Osteoblast (primary cell): ENCODE measurements around the gene TNNI2. TPM values are rescaled to one million over a fixed set of nuclear protein-coding genes. Genes with fewer than 3 reads are reported as not detected.

ENCODE experiments used
- DNase-seq: peaks from one replicate; pipeline ENCODE4 v3.0.0; 2011; ENCODE audit warnings: low spot score, mixed read lengths; ENCODE audit not compliant: insufficient read length; ENCODE audit errors: missing footprints
- H2AFZ ChIP-seq: 2 replicates; pipeline ENCODE4 v1.6.0; 2011; ENCODE audit warnings: mild to moderate bottlenecking, low read length
- H3K27ac ChIP-seq: 2 replicates; pipeline ENCODE4 v1.5.1; 2011; ENCODE audit warnings: mild to moderate bottlenecking, low read depth, low read length, moderate library complexity
- H3K27me3 ChIP-seq: 2 replicates; pipeline ENCODE4 v1.6.0; 2012; ENCODE audit warnings: mild to moderate bottlenecking, control low read depth, inconsistent platforms, low read length, moderate library complexity; ENCODE audit not compliant: insufficient read depth
- H3K36me3 ChIP-seq: 2 replicates; pipeline ENCODE4 v1.5.1; 2011; ENCODE audit warnings: mild to moderate bottlenecking, low read length, control low read depth, moderate library complexity; ENCODE audit not compliant: insufficient read depth
- H3K4me1 ChIP-seq: 2 replicates; pipeline ENCODE4 v1.5.1; 2011; ENCODE audit warnings: mild to moderate bottlenecking, low read length, control low read depth, moderate library complexity; ENCODE audit not compliant: insufficient read depth
- H3K4me2 ChIP-seq: 2 replicates; pipeline ENCODE4 v1.6.0; 2011; ENCODE audit warnings: mild to moderate bottlenecking, low read length; ENCODE audit not compliant: insufficient read depth
- H3K4me3 ChIP-seq: fragments of 200-600 bp; sonication (generic); 3 replicates; pipeline ENCODE4 v1.5.1; 2012; ENCODE audit warnings: mild to moderate bottlenecking, low read length, inconsistent platforms; ENCODE audit not compliant: insufficient read depth
- H3K79me2 ChIP-seq: 2 replicates; pipeline ENCODE4 v1.6.0; 2012; ENCODE audit warnings: mild to moderate bottlenecking, low read length, control low read depth, inconsistent platforms; ENCODE audit not compliant: insufficient read depth
- H3K9me3 ChIP-seq: 2 replicates; pipeline ENCODE4 v1.5.1; 2011; ENCODE audit warnings: low read depth, low read length, control low read depth
- H4K20me1 ChIP-seq: 2 replicates; pipeline ENCODE4 v1.6.0; 2012; ENCODE audit warnings: mild to moderate bottlenecking, low read length, control low read depth; ENCODE audit not compliant: insufficient read depth
- CTCF ChIP-seq: IDR thresholded peaks from 2 replicates; pipeline ENCODE4 v1.5.1; 2011; ENCODE audit warnings: mild to moderate bottlenecking, low read depth, low read length, moderate library complexity; ENCODE audit errors: extremely low read depth
- total RNA-seq: library from RNA; depleted of rRNA; stranded (reverse); fragments of >200 nt; gene quantifications from 2 replicates; pipeline ENCODE4 v1.2.3, GENCODE V29; 2012

TNNI2 gene
- total RNA-seq, 1 donor, result not detected

GRCh38 chr11:1834779-1835670, 3.8 kb upstream of the TNNI2 start, which contains the start of gene SYT8:
SYT8 (plus strand) TSS chr11:1834990; CDS start chr11:1835106, 116 bp downstream.
- Histone ChIP-seq H3K36me3 (no peaks in the 10 kb centered on the region), H3K27me3 (no peaks in the 10 kb centered on the region), H3K4me3 (no peak within 1 kb of the TSS), H4K20me1 (no peaks in the 10 kb centered on the region), H3K27ac (no peak within 1 kb of the TSS), H2AFZ (no peak within 1 kb of the TSS), H3K4me2 (no peak within 1 kb of the TSS), H3K4me1 (peaks cover 6% of the 10 kb centered on the region), H3K9me3 (no peaks in the 10 kb centered on the region), H3K79me2 (no peaks in the 10 kb centered on the region)
- peak; percentile 83 for DNase-seq
- no peak for TF ChIP-seq CTCF

DNA sequence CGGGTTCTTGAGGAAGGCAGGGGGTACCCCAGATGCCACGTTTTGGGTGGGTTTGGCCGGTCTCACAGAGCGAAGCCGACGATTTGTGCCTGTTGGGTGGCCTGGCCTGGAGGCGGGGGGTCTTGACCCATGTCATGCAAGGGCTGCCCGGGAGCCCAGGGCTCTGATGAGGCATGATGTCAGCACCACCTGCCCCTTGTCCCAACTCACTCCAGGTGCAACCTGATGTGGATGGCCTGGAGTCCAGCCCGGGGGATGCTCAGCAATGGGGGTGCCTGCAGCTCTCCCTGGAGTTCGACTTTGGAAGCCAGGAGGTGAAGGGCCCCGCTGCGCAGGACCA, 3.1 kb upstream of the TNNI2 start:
- H3K36me3 ChIP-seq, result no peaks in the 10 kb centered on the region
- DNase-seq, result peak; percentile 77
- H3K4me1 ChIP-seq, result peaks cover 2% of the 10 kb centered on the region
- H3K27me3 ChIP-seq, result no peaks in the 10 kb centered on the region
- no peaks in the 10 kb centered on the region for H3K9me3 ChIP-seq
- H3K27ac ChIP-seq, result no peak overlapping the region
- no peak for TF ChIP-seq CTCF
- H3K4me2 ChIP-seq, result no peak overlapping the region
- no peaks in the 10 kb centered on the region for H3K79me2 ChIP-seq
- H4K20me1 ChIP-seq, result no peaks in the 10 kb centered on the region
- H3K4me3 ChIP-seq, result no peak overlapping the region
- no peak overlapping the region for H2AFZ ChIP-seq

DNA sequence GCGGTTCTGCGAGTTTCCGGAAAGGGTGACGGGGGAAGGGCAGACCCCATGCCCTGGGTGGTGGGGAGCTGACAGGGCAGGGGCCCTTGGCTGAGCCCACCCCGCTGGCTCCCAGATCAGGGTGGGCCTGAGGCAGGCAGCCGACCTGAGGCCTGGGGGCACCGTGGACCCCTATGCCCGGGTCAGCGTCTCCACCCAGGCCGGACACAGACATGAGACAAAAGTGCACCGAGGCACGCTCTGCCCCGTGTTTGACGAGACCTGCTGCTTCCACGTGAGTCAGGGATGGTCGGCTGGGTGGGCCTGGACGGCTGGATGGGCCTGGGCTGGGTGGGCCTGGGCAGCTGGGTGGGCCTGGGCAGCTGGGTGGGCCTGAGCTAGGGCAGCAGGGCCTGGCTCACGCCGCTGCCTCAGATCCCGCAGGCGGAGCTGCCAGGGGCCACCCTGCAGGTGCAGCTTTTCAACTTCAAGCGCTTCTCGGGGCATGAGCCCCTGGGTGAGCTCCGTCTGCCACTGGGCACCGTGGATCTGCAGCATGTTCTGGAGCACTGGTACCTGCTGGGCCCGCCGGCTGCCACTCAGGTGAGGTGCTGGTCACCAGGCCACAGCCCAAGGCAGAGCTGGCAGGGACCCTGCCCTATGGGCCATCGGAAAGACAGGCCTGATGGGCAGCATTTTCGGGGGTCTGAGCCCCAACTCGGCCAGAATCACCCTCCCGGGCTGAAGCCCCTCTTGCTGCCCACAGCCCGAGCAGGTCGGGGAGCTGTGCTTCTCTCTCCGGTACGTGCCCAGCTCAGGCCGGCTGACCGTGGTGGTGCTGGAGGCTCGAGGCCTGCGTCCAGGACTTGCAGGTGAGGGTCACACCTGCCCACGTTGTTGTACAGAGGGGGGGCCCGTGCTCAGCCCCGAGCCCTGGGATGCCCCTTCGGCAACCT, 2.5 kb upstream of the TNNI2 start:
- Histone ChIP-seq H3K9me3 (no peaks in the 10 kb centered on the region), H3K4me2 (no peak overlapping the region), H3K27ac (no peak overlapping the region), H3K4me1 (no peaks in the 10 kb centered on the region), H2AFZ (no peak overlapping the region), H3K79me2 (no peaks in the 10 kb centered on the region), H4K20me1 (no peaks in the 10 kb centered on the region), H3K4me3 (no peak overlapping the region), H3K36me3 (no peaks in the 10 kb centered on the region), H3K27me3 (no peaks in the 10 kb centered on the region)
- DNase-seq, result no peak
- no peak for TF ChIP-seq CTCF
